ENCODE results near the gene SCLY. TPM values are rescaled to one million over a fixed set of nuclear protein-coding genes. Genes with fewer than 3 reads are reported as not detected.

Gene SCLY, protein sequence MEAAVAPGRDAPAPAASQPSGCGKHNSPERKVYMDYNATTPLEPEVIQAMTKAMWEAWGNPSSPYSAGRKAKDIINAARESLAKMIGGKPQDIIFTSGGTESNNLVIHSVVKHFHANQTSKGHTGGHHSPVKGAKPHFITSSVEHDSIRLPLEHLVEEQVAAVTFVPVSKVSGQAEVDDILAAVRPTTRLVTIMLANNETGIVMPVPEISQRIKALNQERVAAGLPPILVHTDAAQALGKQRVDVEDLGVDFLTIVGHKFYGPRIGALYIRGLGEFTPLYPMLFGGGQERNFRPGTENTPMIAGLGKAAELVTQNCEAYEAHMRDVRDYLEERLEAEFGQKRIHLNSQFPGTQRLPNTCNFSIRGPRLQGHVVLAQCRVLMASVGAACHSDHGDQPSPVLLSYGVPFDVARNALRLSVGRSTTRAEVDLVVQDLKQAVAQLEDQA
- total RNA-seq = 11.6 and 11.9 TPM in 2 replicates

DNA sequence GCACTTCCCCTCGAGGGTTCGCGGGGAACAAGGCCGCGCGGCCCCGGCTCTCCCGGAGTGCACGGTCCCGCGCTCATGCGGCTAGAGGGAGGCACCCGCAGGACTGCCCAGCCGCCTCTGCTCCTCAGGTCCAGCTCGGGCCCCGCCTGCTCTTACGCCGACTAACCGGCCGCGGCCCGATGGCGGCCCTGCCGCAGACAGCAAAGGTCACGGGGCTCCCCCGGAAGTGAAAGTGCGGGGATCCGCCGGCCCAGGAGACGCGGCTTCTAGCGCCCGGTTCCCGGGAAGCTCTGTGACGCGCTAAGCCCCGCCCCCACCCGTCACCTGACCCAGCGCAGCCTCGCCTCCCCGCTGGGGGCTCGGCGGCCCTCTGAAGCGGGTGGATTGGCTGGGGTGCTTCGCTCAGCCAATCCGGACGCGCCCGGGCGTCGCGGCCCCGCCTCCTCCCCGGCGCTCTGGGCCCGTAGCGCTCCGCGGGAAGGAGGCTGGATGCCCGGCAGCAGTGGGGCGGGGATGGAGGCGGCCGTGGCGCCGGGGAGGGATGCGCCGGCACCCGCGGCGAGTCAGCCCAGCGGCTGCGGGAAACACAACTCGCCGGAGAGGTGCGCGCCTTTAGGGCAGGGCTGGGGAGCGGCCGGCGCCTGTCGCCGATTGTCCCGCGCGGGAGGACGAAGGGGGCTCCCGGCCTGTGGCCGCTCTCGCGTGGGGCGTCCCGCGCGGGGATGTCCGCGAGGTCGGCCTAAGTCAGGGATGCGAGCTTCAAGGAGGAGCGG, at the start of gene SCLY:
TSS of gene SCLY (plus strand) at position 460 of the 773 bp plus-strand sequence. CDS start at position 514, 54 bp downstream.

DNA sequence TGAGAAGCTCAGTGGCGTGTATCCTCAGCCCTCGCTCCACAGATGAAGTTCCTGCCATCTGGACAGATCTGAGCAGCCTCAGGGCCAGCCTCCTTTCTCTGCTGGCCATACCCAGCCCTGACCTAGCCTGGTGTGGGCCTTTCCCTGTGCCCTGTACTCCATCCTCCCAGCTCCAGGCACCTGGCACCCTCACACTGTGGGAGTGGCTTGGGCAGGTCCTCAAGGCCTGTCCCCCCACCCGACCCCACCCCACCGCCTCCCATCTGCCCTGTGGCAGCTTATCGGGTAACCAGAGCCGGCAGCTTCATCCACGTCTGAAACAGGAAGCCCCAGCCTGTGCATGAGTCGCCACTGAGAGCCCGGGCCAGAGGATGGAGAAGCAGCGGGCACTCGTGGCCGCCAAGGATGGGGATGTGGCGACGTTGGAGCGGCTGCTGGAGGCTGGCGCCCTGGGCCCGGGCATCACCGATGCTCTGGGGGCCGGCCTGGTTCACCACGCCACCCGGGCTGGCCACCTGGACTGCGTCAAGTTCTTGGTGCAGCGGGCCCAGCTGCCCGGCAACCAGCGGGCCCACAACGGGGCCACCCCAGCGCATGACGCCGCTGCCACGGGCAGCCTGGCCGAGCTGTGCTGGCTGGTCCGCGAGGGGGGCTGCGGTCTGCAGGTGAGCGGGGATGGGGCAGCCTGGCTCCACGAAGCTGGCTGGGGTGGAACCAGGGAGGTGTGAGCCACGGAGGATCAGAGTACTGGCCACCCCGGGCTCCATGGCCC, 39.4 kb downstream of the SCLY start, which contains the start of gene ESPNL:
TSS of gene ESPNL (plus strand) at position 292 of the 772 bp plus-strand sequence. CDS start at position 372, 80 bp downstream.

DNA sequence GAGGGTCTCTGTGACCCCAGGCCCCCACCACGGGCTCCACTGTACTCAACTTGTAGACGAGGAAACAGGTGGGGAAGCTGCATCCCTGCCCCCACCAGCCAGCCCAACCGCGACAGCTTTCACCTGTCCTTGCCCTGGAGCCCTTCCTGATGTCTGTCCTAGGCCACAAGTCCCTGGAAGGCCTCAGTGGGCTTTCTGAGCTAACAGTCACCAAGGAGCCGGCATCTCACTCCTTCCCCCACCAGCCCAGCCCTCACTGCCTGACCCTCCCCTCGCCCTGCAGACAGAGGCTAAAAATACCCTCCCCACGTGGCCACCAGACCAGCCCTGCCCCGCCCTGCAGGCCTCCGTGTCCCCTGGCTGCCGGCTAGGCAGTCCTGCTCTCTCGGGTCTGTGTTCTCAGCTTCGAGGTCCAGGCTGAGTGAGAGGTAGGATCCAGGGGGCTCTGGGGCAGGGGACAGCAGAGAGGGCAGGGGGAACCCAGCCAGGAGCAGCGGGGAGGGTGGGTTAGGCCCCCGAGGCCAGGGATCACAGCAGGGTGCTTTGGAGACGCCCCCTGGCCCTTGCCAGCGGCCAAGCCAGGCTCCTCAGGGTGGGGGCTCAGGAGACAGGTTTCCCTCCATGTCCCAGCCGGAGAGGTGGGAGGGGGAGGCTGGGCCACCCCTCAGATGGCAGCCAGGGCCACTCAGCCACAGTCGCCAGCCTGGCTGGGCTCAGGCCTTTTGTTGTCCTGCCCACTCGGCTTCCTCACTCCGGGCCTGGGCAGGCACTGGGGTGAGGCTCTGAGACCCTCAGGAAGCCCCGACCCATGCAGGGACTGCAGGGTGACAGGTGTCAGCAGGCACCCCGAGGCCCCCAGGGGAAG, 77.8 kb downstream of the SCLY start, which contains the start of gene KLHL30:
TSS of gene KLHL30 (plus strand) at position 338 of the 865 bp plus-strand sequence. CDS start 2,087 bp downstream, outside the sequence.

Other genes with a start within 250 kb of the SCLY start
- gene RAMP1, start 201.4 kb upstream of the SCLY start, total RNA-seq = 0.58 and 2.6 TPM in 2 replicates
- 59.3 and 60.4 TPM in 2 replicates for gene UBE2F, start 94.0 kb upstream of the SCLY start, total RNA-seq
- 2.3 and 9.8 TPM in 2 replicates for gene ESPNL, start 39.3 kb downstream of the SCLY start, total RNA-seq
- gene KLHL30, start 77.7 kb downstream of the SCLY start, total RNA-seq = 0.29 and 0.66 TPM in 2 replicates
- 3.6 and 4.2 TPM in 2 replicates for gene ERFE, start 98.0 kb downstream of the SCLY start, total RNA-seq
- gene ILKAP, start 142.7 kb downstream of the SCLY start, total RNA-seq = 19.8 and 32.1 TPM in 2 replicates
- 1.8 and 2.9 TPM in 2 replicates for gene HES6, start 179.0 kb downstream of the SCLY start, total RNA-seq
- gene PER2, start 227.6 kb downstream of the SCLY start, total RNA-seq = 2.8 and 5.4 TPM in 2 replicates

Data from smooth muscle cell of trachea (primary cell).